Activated CD8-positive, alpha-beta T cell treated with anti-CD3 and anti-CD28 coated beads for 36 hours (primary cell): ENCODE data around the gene TLE1. TPM values are rescaled to one million over a fixed set of nuclear protein-coding genes. Genes with fewer than 3 reads are reported as not detected.

ENCODE experiments used
- ATAC-seq: fragments of 200-7000 bp; cut with Tn5 transposase; one replicate; pipeline ENCODE4 v1.10.0; 2021; ENCODE audit warnings: mild to moderate bottlenecking, moderate library complexity
- CTCF ChIA-PET: fragments of 350-600 bp; sonication (Branson Sonifier 250); formaldehyde crosslinking; loops from one replicate; lab custom pipeline; 2021; ENCODE audit warnings: antibody characterized with exemption; lab: Charles Lee
- POLR2A ChIA-PET: fragments of 350-600 bp; sonication (Branson Sonifier 250); formaldehyde crosslinking; loops from one replicate; lab custom pipeline; 2021; ENCODE audit warnings: antibody characterized with exemption; lab: Charles Lee
- DNase-seq: peaks from one replicate; pipeline ENCODE4 v3.0.0-alpha.2; 2020
- H3K27ac Mint-ChIP-seq: one replicate; pipeline ENCODE4 v1.8.0; 2021; ENCODE audit warnings: mild to moderate bottlenecking, mixed read lengths
- H3K27me3 Mint-ChIP-seq: one replicate; pipeline ENCODE4 v1.8.0; 2021; ENCODE audit warnings: mixed read lengths
- H3K36me3 Mint-ChIP-seq: one replicate; pipeline ENCODE4 v1.8.0; 2021; ENCODE audit warnings: low read depth, mixed read lengths
- H3K4me1 Mint-ChIP-seq: one replicate; pipeline ENCODE4 v1.8.0; 2021; ENCODE audit warnings: low read depth, mixed read lengths
- H3K4me3 Mint-ChIP-seq: one replicate; pipeline ENCODE4 v1.8.0; 2021; ENCODE audit warnings: mild to moderate bottlenecking, moderate library complexity, mixed read lengths
- H3K9me3 Mint-ChIP-seq: one replicate; pipeline ENCODE4 v1.8.0; 2021; ENCODE audit warnings: mixed read lengths
- intact Hi-C: fragments of 100-400 bp; cut with micrococcal nuclease; formaldehyde crosslinking; loops from one replicate; pipeline ENCODE4 v1.10.0; 2022
- total RNA-seq, 2 experiments: library from RNA; stranded (reverse); gene quantifications; one replicate each; pipeline ENCODE4 v1.2.3, GENCODE V29; 2021
- TF ChIP-seq, protein P1 (sequence below): fragments of 200-600 bp; IDR thresholded peaks from one replicate; pipeline ENCODE4 v1.8.0; 2022; ENCODE audit warnings: antibody characterized with exemption, mild to moderate bottlenecking

Gene TLE1
- total RNA-seq, 2 experiments from 2014 or later, result 0.20 to 0.29 TPM

DNA sequence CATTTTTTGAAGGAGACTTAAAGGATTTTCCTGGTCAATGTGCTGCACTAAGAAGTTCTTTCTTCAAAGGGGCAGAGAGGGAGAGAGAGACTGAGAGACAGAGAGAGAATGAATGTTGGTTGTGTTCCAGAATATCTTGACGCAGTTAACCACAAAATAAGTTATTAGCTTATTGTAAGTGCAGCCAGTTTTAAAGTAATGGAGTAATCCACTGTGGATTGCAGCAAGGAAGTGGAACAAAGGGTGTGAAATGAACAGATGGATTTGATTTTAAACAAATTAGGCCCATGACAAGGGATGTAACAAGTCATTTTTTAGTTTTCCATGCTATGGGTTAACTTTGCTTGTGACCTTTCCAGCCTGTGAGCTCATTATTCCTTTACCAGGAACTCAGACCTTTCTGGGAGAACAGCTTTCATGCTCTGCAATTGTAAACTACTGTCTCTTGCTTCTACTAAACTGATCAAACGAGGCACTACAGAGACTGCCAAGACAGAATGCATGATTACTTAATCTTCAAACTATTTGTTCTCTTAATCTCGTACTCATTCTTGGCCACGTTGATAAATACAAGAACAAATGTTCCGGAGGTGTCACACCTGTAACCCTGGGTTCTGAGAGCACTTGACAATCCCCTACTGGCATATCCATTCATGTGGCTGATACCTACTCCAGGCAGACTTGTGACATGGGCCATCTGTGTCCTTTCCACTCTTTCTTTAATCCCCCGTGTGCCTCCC lies 131.1 kb downstream of the TLE1 start:
- Mint-ChIP-seq H3K27me3 (peaks cover 1% of the 10 kb centered on the region), H3K4me1 (no peaks in the 10 kb centered on the region), H3K4me3 (no peak overlapping the region), H3K27ac (no peak overlapping the region), H3K36me3 (no peaks in the 10 kb centered on the region), H3K9me3 (no peaks in the 10 kb centered on the region)
- POLR2A ChIA-PET, result no interaction called here
- DNase-seq (no peak), ATAC-seq (no peak)
- intact Hi-C loops, result no loop called here
- CTCF ChIA-PET, result no interaction called here
- TF ChIP-seq, protein P1, sequence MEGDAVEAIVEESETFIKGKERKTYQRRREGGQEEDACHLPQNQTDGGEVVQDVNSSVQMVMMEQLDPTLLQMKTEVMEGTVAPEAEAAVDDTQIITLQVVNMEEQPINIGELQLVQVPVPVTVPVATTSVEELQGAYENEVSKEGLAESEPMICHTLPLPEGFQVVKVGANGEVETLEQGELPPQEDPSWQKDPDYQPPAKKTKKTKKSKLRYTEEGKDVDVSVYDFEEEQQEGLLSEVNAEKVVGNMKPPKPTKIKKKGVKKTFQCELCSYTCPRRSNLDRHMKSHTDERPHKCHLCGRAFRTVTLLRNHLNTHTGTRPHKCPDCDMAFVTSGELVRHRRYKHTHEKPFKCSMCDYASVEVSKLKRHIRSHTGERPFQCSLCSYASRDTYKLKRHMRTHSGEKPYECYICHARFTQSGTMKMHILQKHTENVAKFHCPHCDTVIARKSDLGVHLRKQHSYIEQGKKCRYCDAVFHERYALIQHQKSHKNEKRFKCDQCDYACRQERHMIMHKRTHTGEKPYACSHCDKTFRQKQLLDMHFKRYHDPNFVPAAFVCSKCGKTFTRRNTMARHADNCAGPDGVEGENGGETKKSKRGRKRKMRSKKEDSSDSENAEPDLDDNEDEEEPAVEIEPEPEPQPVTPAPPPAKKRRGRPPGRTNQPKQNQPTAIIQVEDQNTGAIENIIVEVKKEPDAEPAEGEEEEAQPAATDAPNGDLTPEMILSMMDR, result no peak

DNA sequence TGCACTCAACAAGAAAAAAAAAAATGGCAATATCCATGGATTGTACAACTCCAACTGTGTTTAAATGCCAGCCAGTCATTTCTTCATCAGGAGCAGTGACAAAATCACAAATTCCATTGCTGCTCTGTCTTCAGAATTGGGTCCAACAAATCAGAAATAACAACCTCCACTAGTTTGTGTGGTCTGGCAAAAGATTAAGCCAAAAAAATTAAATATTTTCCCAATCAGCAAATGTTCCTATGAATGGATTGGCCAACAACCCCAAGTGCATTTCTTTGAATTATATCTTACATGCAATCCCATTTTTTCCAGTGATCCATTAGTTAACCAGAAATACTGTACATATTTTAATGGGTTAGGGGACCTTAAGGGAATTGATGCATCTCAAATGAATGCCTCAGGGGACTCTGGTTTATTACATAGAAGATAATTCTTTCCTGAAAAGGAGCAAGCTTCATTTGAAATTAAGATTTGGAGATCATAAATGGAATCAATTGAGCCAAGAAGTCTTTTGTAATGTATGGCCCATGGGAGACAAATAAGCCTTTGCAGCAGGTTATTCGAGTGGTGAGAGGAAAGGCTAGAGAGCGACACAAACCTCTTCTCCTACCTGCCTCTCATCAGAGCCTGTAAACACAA lies 131.8 kb downstream of the TLE1 start:
- DNase-seq, result no peak
- no peaks in the 10 kb centered on the region for H3K9me3 Mint-ChIP-seq
- no peaks in the 10 kb centered on the region for H3K4me1 Mint-ChIP-seq
- ChIA-PET POLR2A (no interaction called here), CTCF (no interaction called here)
- peaks cover 1% of the 10 kb centered on the region for H3K27me3 Mint-ChIP-seq
- no peaks in the 10 kb centered on the region for H3K36me3 Mint-ChIP-seq
- H3K27ac Mint-ChIP-seq, result no peak overlapping the region
- ATAC-seq, result no peak
- no peak overlapping the region for H3K4me3 Mint-ChIP-seq
- intact Hi-C loops, result no loop called here
- TF ChIP-seq, protein P1, result no peak

DNA sequence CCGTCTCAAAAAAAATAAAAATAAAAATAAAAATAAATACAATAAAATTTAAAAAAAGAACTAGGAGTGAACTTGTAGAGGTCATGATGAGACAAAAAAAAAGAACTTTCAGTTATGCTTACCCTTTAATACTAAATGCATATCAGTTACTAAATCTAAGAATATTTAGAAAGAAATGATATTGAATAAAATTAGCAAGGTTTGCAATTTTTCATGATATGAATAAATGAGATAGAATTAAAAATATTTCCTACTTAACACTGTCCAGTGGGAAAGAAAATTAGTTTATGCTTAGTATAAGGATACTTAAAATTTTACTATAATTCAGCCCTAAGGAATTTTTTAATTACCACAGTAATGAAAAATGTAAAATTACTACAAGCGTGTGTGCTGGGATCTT lies 132.4 kb downstream of the TLE1 start:
- H3K4me1 Mint-ChIP-seq, result no peaks in the 10 kb centered on the region
- peaks cover 1% of the 10 kb centered on the region for H3K27me3 Mint-ChIP-seq
- TF ChIP-seq, protein P1, result no peak
- no peak for ATAC-seq
- no peak overlapping the region for H3K27ac Mint-ChIP-seq
- H3K36me3 Mint-ChIP-seq, result no peaks in the 10 kb centered on the region
- ChIA-PET POLR2A (no interaction called here), CTCF (no interaction called here)
- no peak for DNase-seq
- no peaks in the 10 kb centered on the region for H3K9me3 Mint-ChIP-seq
- intact Hi-C loops, result no loop called here
- H3K4me3 Mint-ChIP-seq, result no peak overlapping the region

DNA sequence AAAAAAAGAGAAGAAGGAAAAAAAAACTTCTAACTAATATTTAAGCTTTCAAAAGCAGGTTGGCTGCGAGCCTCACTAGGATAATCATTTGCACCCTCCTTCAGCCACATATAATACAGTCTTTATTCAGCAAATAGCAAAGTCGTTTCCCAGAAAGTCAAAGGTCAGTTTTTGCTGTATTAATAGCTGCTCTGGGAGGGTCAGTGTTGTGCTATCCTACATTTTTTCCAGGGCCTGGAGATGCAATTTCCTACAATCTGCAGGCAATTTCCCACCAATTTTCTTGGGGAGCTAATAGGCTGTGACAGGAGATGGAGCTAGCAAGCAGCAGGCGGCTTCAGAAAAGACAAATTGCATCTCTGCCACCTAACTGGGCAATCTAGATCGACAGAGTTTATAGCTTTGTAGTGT lies 136.8 kb downstream of the TLE1 start:
- H3K36me3 Mint-ChIP-seq, result no peaks in the 10 kb centered on the region
- POLR2A ChIA-PET, result no interaction called here
- no peak overlapping the region for H3K4me3 Mint-ChIP-seq
- CTCF ChIA-PET, result no interaction called here
- no peak overlapping the region for H3K27ac Mint-ChIP-seq
- H3K4me1 Mint-ChIP-seq, result no peaks in the 10 kb centered on the region
- H3K27me3 Mint-ChIP-seq, result no peaks in the 10 kb centered on the region
- DNase-seq (no peak), ATAC-seq (no peak)
- TF ChIP-seq, protein P1, result no peak
- no peaks in the 10 kb centered on the region for H3K9me3 Mint-ChIP-seq
- intact Hi-C loops, result no loop called here

DNA sequence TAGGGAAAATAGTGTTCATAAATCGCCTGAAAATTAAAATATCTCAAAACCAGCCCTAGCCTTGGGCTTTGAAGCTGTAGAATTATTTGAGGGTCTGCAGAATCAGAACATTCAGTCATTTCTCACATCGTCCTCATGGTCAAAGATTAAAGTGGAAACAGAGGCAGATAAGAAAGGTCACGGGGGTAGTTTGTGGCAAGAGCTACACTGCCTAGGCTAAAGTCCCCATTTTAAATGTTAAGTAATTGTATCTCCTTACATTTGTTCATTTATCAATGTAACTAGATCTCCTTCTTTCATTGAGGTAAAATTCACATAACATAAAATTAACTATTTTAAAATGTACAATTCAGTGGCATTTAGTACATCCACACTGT lies 139.2 kb downstream of the TLE1 start:
- ATAC-seq, result no peak
- no peaks in the 10 kb centered on the region for H3K36me3 Mint-ChIP-seq
- CTCF ChIA-PET, result no interaction called here
- DNase-seq, result no peak
- POLR2A ChIA-PET, result no interaction called here
- no peaks in the 10 kb centered on the region for H3K4me1 Mint-ChIP-seq
- TF ChIP-seq, protein P1, result no peak
- H3K4me3 Mint-ChIP-seq, result no peak overlapping the region
- H3K27me3 Mint-ChIP-seq, result no peaks in the 10 kb centered on the region
- H3K27ac Mint-ChIP-seq, result no peak overlapping the region
- no peaks in the 10 kb centered on the region for H3K9me3 Mint-ChIP-seq
- intact Hi-C loops, result no loop called here
